Ascending aorta (tissue), 2 donors: ENCODE results near the gene RARB. TPM values are rescaled to one million over a fixed set of nuclear protein-coding genes. Genes with fewer than 3 reads are reported as not detected.

Experiments used
- DNase-seq, 2 donors: peaks; one replicate each; pipeline ENCODE4 v3.0.0-alpha.2; 2019; ENCODE audit warnings: low spot score in 2 of 2
- H3K27ac ChIP-seq, 2 donors: fragments of 200-600 bp; sonication (generic); one replicate each; pipeline ENCODE4 v1.5.1; 2016 to 2017; ENCODE audit warnings: mild to moderate bottlenecking in 1 of 2
- H3K27me3 ChIP-seq: fragments of 200-600 bp; sonication (generic); one replicate; pipeline ENCODE4 v1.5.1; 2017
- H3K36me3 ChIP-seq, 2 donors: fragments of 200-600 bp; sonication (generic); one replicate each; pipeline ENCODE4 v1.5.1; 2016
- H3K4me1 ChIP-seq, 2 donors: fragments of 200-600 bp; sonication (generic); one replicate each; pipeline ENCODE4 v1.5.1; 2016 to 2017; ENCODE audit warnings: mild to moderate bottlenecking in 1 of 2
- H3K4me3 ChIP-seq, 2 donors: fragments of 200-600 bp; sonication (generic); one replicate each; pipeline ENCODE4 v1.5.1; 2016 to 2017; ENCODE audit warnings: mild to moderate bottlenecking in 1 of 2
- H3K9me3 ChIP-seq, 2 donors: fragments of 200-600 bp; sonication (generic); one replicate each; pipeline ENCODE4 v1.5.1; 2016
- intact Hi-C: fragments of 100-400 bp; cut with DNase I; formaldehyde crosslinking; loops from one replicate; pipeline ENCODE4 v1.15.1; 2023
- total RNA-seq: library from RNA; depleted of rRNA; stranded (reverse); fragments of >200 nt; gene quantifications from one replicate; pipeline ENCODE4 v1.1.0, GENCODE V29; 2016
- TF ChIP-seq, protein P1 (sequence below), 3 experiments: fragments of 200-600 bp in 2 of 3; fragments of 450-650 bp in 1 of 3; sonication (generic) in 2 of 3; IDR thresholded peaks; one replicate each; pipeline ENCODE4 v1.5.1; 2016 to 2019; ENCODE audit warnings: antibody characterized with exemption in 3 of 3, mild to moderate bottlenecking in 1 of 3, moderate library complexity in 1 of 3

The RARB gene
- total RNA-seq, 1 donor from 2014 or later = 52.7 TPM

DNA sequence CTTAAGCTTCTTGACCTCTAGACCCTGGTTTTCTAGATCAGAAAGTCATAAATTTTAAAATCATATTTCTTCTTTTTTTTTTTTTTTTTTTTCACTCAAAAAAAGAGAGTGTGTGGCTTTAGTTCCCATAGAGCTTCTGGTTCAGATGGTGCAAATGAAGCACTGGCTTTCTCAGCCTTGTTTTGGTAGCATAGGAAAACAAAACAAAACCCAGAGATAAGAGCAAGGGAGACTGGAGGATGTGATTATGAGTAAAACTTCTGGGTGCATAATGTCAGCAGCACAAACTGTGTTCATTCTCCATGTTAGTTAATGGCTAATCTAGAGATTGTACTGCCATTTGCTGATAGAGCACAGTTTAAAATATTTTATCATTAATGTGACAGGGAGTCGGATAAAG is 55.4 kb downstream of the RARB start:
- H3K4me3 ChIP-seq = no peak overlapping the region
- no peaks in the 10 kb centered on the region for H3K36me3 ChIP-seq
- intact Hi-C loops = no loop called here
- peaks cover 0 to 5% of the 10 kb centered on the region in 2 donors for H3K4me1 ChIP-seq
- H3K9me3 ChIP-seq = no peaks in the 10 kb centered on the region
- no peaks in the 10 kb centered on the region for H3K27me3 ChIP-seq
- DNase-seq = no peak
- TF ChIP-seq, protein P1, sequence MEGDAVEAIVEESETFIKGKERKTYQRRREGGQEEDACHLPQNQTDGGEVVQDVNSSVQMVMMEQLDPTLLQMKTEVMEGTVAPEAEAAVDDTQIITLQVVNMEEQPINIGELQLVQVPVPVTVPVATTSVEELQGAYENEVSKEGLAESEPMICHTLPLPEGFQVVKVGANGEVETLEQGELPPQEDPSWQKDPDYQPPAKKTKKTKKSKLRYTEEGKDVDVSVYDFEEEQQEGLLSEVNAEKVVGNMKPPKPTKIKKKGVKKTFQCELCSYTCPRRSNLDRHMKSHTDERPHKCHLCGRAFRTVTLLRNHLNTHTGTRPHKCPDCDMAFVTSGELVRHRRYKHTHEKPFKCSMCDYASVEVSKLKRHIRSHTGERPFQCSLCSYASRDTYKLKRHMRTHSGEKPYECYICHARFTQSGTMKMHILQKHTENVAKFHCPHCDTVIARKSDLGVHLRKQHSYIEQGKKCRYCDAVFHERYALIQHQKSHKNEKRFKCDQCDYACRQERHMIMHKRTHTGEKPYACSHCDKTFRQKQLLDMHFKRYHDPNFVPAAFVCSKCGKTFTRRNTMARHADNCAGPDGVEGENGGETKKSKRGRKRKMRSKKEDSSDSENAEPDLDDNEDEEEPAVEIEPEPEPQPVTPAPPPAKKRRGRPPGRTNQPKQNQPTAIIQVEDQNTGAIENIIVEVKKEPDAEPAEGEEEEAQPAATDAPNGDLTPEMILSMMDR (IDR thresholded peaks at IDR 0.05) = no peak
- H3K27ac ChIP-seq = no peak overlapping the region

GRCh38 chr3:25485673-25486072 is 57.6 kb downstream of the RARB start:
- TF ChIP-seq, protein P1 (IDR thresholded peaks at IDR 0.05) = no peak
- no peak overlapping the region for H3K27ac ChIP-seq
- H3K9me3 ChIP-seq = no peaks in the 10 kb centered on the region
- DNase-seq = no peak
- no peak overlapping the region for H3K4me3 ChIP-seq
- H3K36me3 ChIP-seq = no peaks in the 10 kb centered on the region
- no peaks in the 10 kb centered on the region for H3K27me3 ChIP-seq
- intact Hi-C loops = no loop called here
- H3K4me1 ChIP-seq = no peaks in the 10 kb centered on the region

DNA sequence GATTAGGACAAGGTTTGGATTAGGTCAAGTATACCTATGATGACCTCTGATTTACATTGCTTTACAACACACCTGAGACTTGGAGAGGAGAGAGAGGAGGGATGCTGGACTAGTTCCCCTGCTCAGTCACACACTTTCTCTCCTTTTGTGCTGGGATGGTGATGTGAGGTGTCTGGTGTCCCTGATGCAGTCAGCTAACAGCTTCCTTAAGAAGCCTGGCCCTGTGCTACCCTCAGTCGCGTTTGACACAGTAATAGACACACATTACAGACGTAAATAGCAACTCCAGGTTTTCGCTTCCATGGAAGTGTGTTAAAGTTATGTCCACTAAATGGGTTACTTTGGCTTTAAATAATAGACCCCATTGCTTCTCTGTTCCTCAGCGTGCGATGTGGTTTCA is 58.9 kb downstream of the RARB start:
- no peaks in the 10 kb centered on the region for H3K36me3 ChIP-seq
- TF ChIP-seq, protein P1 (IDR thresholded peaks at IDR 0.05) = no peak
- intact Hi-C loops = no loop called here
- H3K9me3 ChIP-seq = no peaks in the 10 kb centered on the region
- no peak overlapping the region for H3K27ac ChIP-seq
- no peak for DNase-seq
- H3K27me3 ChIP-seq = no peaks in the 10 kb centered on the region
- no peak overlapping the region for H3K4me3 ChIP-seq
- no peaks in the 10 kb centered on the region for H3K4me1 ChIP-seq

- no peak overlapping the region for H3K27ac ChIP-seq
Measured at GRCh38 chr3:25489858-25490593, 62.0 kb downstream of the RARB start.

DNA sequence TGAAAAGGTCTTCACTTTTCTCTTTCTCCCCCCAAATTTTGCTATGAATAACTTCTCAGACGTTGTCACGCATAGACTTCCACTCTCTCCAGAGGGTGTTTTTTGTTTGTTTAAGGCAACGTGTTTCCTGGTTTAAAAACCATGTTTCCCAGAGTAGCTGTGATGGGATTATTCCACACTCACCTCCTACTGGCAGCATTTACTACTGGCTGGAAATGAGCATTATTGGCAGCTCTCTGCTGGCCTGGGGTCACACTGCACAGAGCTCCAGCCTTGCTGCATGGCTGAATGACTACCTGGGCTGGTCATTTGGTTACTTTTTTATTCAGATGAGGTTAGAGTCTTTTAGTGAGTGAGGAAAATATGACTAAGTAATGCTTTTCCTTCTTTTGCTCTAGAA is 65.2 kb downstream of the RARB start:
- no peak overlapping the region for H3K27ac ChIP-seq
- H3K9me3 ChIP-seq = peaks cover 8 to 34% of the 10 kb centered on the region in 2 donors
- TF ChIP-seq, protein P1 (IDR thresholded peaks at IDR 0.05) = no peak

More at GRCh38 chr3:25489858-25490593, 62.0 kb downstream of the RARB start:
- Histone ChIP-seq H3K4me1 (no peaks in the 10 kb centered on the region), H3K9me3 (peaks cover 8 to 29% of the 10 kb centered on the region in 2 donors), H3K36me3 (no peaks in the 10 kb centered on the region), H3K4me3 (no peak overlapping the region), H3K27me3 (no peaks in the 10 kb centered on the region)
- intact Hi-C loops = no loop called here
- DNase-seq = no peak
- TF ChIP-seq, protein P1 (IDR thresholded peaks at IDR 0.05) = no peak

More for the DNA sequence above, 65.2 kb downstream of the RARB start:
- Histone ChIP-seq H3K36me3 (no peaks in the 10 kb centered on the region), H3K4me1 (no peaks in the 10 kb centered on the region), H3K4me3 (no peak overlapping the region), H3K27me3 (no peaks in the 10 kb centered on the region)
- intact Hi-C loops = no loop called here
- DNase-seq = no peak
